Central memory CD8-positive, alpha-beta T cell (primary cell): Measurements from ENCODE around the gene C12orf50.
"Not testable (repeated sequence)": the region's sequence is repeated elsewhere in the genome, so short reads cannot be mapped to it uniquely, and the experiment has no call there.

Experiments used
- ATAC-seq: fragments of 150-1000 bp; cut with Tn5 transposase; replicated peaks from 2 replicates; pipeline ENCODE4 v1.10.0; 2022; ENCODE audit warnings: mild to moderate bottlenecking, moderate FRiP score, moderate number of reproducible peaks; ENCODE audit not compliant: poor library complexity, severe bottlenecking; ENCODE audit errors: extremely low read depth
- DNase-seq, 2 donors: peaks; one replicate each; pipeline ENCODE4 v3.0.0; 2021; ENCODE audit warnings: low spot score in 2 of 2
- H3K27ac Mint-ChIP-seq: one replicate; pipeline ENCODE4 v1.8.0; 2022; ENCODE audit warnings: low read depth, mild to moderate bottlenecking, moderate library complexity, mixed read lengths
- H3K27me3 Mint-ChIP-seq: one replicate; pipeline ENCODE4 v1.8.0; 2022; ENCODE audit warnings: mixed read lengths
- H3K36me3 Mint-ChIP-seq: one replicate; pipeline ENCODE4 v1.8.0; 2022; ENCODE audit warnings: mild to moderate bottlenecking, moderate library complexity, mixed read lengths; ENCODE audit not compliant: insufficient read depth
- H3K4me1 Mint-ChIP-seq: one replicate; pipeline ENCODE4 v1.8.0; 2022; ENCODE audit warnings: mixed read lengths
- H3K4me3 Mint-ChIP-seq: one replicate; pipeline ENCODE4 v1.8.0; 2022; ENCODE audit warnings: mild to moderate bottlenecking, moderate library complexity, mixed read lengths
- H3K9me3 Mint-ChIP-seq: one replicate; pipeline ENCODE4 v1.8.0; 2022; ENCODE audit warnings: mixed read lengths

C12orf50 gene

DNA sequence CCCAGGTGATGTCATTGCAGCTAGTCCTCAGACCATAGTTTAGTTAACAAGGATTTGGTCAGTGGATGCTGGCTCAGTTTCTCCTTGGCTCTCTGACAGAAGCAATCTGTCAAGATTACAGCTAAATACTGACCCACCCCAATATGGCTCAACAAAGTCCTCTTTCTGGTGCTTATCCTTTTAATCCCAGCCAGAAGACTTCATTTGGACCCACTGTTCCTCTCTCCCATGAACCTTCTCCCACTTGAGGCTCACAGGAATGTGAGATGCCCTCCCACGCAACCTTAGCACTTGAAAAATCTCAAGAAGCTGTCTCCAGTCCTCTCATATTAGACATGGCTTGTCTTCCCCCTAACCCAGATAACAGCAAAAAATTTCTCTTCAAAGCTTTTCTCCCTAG, 47.7 kb downstream of the C12orf50 start:
- Mint-ChIP-seq H3K27ac (no peak overlapping the region), H3K9me3 (no peaks in the 10 kb centered on the region), H3K27me3 (peaks cover 28% of the 10 kb centered on the region), H3K4me3 (no peak overlapping the region), H3K4me1 (no peaks in the 10 kb centered on the region), H3K36me3 (peaks cover 3% of the 10 kb centered on the region)
- ATAC-seq (no peak), DNase-seq (no peak)

DNA sequence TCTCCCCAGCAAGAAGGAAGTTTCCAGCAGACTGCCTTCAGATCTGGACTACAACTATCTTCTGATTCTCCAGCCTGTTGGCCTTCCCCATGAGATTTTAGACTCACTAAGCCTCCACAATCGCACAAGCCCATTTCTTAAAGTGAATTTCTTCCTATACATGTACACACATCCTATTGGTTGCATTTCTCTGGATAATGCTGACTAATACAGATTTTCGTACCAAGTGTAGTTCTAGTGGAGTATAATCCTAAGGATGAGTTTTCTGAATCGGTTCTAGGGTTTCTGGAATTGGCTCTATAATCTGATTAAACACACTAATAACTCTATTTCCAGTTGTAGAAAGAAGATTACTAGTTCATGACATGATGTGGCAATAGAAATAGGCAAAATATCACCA, 53.3 kb downstream of the C12orf50 start:
- Mint-ChIP-seq H3K36me3 (no peaks in the 10 kb centered on the region), H3K27ac (no peak overlapping the region), H3K9me3 (peaks cover 6% of the 10 kb centered on the region), H3K4me1 (no peaks in the 10 kb centered on the region), H3K27me3 (peaks cover 26% of the 10 kb centered on the region), H3K4me3 (no peak overlapping the region)
- no peak for DNase-seq
- no peak for ATAC-seq

DNA sequence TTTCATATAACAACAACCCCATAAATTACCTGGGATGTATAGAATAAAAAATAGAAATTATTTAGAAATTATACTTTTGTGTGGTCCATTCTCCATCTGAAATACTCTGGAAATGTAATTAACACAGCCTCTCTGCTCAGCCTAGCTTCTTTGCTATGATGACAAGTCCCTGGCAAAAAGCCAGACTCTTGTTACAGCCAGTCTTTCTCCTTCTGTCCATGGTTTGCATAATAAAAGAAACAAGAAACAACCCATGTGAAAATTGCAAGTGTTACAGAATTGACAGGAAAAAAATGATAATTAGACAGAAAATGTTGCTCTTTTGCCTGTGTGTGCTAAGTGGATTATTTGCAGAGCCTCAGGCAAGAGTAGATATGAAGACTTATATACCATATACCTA, 61.3 kb downstream of the C12orf50 start:
- Mint-ChIP-seq H3K4me3 (no peak overlapping the region), H3K4me1 (no peaks in the 10 kb centered on the region), H3K27ac (no peak overlapping the region), H3K27me3 (no peaks in the 10 kb centered on the region), H3K36me3 (no peaks in the 10 kb centered on the region), H3K9me3 (peaks cover 6% of the 10 kb centered on the region)
- ATAC-seq: no peak
- DNase-seq: no peak

DNA sequence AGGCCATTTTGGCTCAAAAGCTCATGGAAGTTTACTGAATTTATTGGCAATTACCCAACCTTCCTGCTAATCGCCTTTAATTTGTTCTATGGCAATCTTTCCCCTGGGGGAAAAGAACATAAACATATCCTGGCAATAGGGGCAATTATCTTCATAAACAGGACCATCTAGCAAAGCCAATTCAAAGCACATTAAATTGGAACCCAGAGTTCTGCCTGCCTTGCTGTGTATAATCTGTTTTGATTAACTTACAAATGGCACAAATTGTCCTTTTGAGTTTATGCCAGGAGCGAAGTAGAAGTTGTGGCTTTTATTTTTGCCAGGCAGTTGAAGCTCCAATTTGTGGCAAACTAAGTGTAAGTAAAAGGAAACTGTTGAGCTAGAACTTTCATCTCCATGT, 68.6 kb downstream of the C12orf50 start:
- Mint-ChIP-seq H3K4me3 (no peak overlapping the region), H3K27me3 (no peaks in the 10 kb centered on the region), H3K36me3 (no peaks in the 10 kb centered on the region), H3K9me3 (no peaks in the 10 kb centered on the region), H3K27ac (no peak overlapping the region), H3K4me1 (no peaks in the 10 kb centered on the region)
- no peak for ATAC-seq
- no peak for DNase-seq

DNA sequence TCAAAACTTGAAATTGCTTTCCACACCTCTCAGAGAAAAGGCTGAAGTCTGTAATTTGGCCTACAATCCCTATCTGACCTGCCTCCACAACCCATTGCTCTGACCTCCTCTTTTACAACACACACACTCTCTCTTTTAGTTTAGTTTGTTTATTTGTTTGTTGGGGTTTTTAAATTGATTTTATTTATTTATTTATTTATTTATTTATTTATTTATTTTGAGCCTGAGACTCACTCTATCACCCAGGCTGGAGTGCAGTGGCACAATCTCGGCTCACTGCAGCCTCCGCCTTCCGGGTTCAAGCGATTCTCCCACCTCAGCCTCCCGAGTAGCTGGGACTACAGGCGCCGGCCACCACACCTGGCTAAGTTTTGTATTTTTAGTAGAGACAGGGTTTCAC, 75.2 kb downstream of the C12orf50 start:
- H3K4me1 Mint-ChIP-seq, H3K27ac Mint-ChIP-seq, DNase-seq, ATAC-seq, H3K36me3 Mint-ChIP-seq, H3K9me3 Mint-ChIP-seq, H3K4me3 Mint-ChIP-seq, H3K27me3 Mint-ChIP-seq: not testable (repeated sequence)

DNA sequence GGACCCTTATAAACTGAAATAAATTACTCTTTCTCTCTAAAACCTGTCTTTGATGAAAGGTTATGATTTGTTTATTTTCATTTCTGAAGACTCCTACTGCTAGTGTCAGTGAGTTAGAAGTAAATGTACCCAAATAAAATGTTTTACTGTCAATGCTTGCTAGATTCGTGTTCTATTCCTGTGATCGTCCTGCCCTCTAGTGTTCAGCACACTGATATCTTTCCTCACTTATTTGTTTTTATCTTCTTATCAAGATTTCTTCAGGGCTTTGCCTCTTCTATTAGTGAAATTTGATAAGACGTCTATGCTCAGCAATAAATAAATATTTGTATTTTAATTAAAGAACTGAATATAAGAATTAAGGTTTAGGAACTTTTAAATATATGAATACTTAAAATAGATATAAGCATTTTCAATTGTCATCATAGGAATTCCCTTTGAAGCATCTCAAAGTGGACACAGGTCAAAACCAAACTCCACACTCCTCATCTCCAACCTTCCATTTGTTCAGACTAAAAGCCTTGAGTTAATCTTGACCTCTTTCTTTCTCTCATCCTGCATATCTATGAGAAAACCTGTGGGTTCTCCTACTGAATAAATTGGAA, 75.8 kb downstream of the C12orf50 start:
- ATAC-seq (no peak), DNase-seq (no peak)
- Mint-ChIP-seq H3K4me1 (no peaks in the 10 kb centered on the region), H3K27ac (no peak overlapping the region), H3K9me3 (peaks cover 6% of the 10 kb centered on the region), H3K4me3 (no peak overlapping the region), H3K27me3 (no peaks in the 10 kb centered on the region), H3K36me3 (no peaks in the 10 kb centered on the region)

DNA sequence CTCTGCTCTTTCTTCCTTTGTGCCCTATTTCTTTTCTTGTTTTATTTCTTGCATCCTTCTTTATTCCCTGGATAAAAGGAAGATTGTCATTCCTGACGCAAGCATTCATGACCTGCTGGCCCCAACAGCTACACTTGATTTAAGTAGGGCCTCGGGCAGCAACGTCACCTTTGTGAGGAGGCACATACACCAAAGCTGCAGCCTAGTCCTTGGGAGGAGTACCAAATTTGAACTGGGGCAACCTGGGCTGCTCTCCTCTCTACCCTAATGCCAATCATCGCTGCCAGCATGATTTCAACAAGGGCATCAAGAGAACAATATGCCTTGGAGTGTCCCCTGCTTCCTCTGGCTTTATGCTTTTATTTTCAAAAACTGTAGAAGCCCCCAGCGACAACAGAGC, 76.4 kb downstream of the C12orf50 start:
- H3K27ac Mint-ChIP-seq: no peak overlapping the region
- no peaks in the 10 kb centered on the region for H3K27me3 Mint-ChIP-seq
- peaks cover 6% of the 10 kb centered on the region for H3K9me3 Mint-ChIP-seq
- no peak overlapping the region for H3K4me3 Mint-ChIP-seq
- no peaks in the 10 kb centered on the region for H3K4me1 Mint-ChIP-seq
- H3K36me3 Mint-ChIP-seq: no peaks in the 10 kb centered on the region
- DNase-seq (no peak), ATAC-seq (no peak)

DNA sequence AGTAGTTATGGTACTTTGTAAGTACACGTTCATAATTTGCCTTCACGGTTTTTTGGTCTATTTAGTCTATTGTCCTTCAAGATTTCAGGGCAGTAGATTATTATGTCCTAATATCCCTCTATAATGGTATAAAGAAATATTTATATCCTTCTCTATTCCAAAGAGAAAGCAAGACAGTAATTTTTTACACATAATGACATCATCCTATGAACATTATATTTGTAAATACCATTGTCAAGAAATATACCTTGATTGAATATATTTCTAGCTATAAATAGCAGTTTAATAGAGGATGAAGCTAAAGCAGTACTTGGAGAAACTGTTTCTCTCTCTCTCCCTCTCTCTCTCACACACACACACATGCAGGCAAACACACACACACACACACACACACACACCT, 77.0 kb downstream of the C12orf50 start:
- DNase-seq (no peak), ATAC-seq (no peak)
- Mint-ChIP-seq H3K36me3 (no peaks in the 10 kb centered on the region), H3K4me3 (no peak overlapping the region), H3K27me3 (no peaks in the 10 kb centered on the region), H3K9me3 (peaks cover 6% of the 10 kb centered on the region), H3K27ac (no peak overlapping the region), H3K4me1 (no peaks in the 10 kb centered on the region)

DNA sequence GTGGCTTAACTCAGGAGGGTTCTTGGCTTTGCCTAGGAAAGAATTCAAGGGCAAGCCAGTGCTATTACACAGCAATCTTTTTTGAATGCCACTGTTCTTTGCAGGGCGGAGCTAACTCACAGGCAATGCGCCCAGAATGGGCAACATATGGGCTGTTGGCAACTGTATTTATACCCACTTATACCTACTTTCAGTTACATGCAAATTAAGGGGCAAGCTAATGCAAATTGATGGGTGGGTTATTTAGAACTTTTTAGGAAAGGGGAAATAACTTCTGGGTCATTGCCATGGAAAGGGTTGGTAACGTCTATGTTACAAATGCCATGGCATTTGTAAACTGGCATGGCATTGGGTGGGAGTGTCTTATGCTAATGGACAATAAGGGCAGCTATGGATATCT, 85.4 kb downstream of the C12orf50 start:
- H3K27ac Mint-ChIP-seq: no peak overlapping the region
- H3K4me1 Mint-ChIP-seq: no peaks in the 10 kb centered on the region
- H3K4me3 Mint-ChIP-seq: no peak overlapping the region
- H3K36me3 Mint-ChIP-seq: no peaks in the 10 kb centered on the region
- H3K27me3 Mint-ChIP-seq: no peaks in the 10 kb centered on the region
- no peak for ATAC-seq
- no peaks in the 10 kb centered on the region for H3K9me3 Mint-ChIP-seq
- no peak for DNase-seq

DNA sequence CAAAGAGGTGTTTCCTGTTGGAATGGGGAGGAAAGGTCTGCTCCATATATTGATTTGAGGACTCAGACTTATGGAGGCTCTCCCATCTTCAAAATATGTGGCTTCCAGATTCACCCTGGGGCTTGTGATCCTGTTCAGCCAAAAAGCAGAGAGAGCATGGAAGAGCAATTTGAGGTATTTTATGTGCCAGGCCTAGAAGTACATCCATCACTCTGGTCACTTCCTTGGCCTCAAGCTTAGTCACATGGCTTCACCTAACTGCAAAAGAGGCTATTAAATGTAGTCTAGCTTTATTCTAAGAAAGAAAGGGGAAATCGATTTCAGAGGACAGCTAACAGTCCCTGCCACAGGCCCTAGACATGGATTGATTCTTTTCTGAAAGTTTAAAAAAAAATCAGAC, 86.2 kb downstream of the C12orf50 start:
- H3K36me3 Mint-ChIP-seq: no peaks in the 10 kb centered on the region
- H3K27ac Mint-ChIP-seq: no peak overlapping the region
- DNase-seq: no peak
- ATAC-seq: no peak
- no peaks in the 10 kb centered on the region for H3K27me3 Mint-ChIP-seq
- no peak overlapping the region for H3K4me3 Mint-ChIP-seq
- H3K9me3 Mint-ChIP-seq: no peaks in the 10 kb centered on the region
- no peaks in the 10 kb centered on the region for H3K4me1 Mint-ChIP-seq

DNA sequence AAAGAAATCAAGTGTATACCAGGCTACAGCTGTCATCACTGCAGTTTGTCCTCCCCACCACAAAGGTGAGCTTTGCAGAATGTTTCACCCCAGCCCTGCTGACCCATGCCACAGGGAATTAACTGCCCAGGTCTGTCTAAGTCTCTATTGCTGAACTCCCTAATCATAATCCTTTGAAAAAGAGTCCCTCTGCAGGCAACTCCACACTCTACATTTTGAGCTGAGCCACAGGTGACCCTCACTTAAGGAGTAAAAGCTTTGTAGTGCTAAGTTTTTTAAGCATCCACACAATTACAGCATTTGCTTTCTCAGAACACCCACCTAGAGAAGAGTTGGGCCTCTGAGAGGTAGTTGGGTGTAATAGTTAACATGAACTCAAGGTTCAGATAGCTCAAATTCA, 90.0 kb downstream of the C12orf50 start:
- H3K27ac Mint-ChIP-seq: no peak overlapping the region
- H3K36me3 Mint-ChIP-seq: no peaks in the 10 kb centered on the region
- no peak for ATAC-seq
- DNase-seq: no peak
- no peaks in the 10 kb centered on the region for H3K4me1 Mint-ChIP-seq
- peaks cover 8% of the 10 kb centered on the region for H3K9me3 Mint-ChIP-seq
- no peaks in the 10 kb centered on the region for H3K27me3 Mint-ChIP-seq
- no peak overlapping the region for H3K4me3 Mint-ChIP-seq

DNA sequence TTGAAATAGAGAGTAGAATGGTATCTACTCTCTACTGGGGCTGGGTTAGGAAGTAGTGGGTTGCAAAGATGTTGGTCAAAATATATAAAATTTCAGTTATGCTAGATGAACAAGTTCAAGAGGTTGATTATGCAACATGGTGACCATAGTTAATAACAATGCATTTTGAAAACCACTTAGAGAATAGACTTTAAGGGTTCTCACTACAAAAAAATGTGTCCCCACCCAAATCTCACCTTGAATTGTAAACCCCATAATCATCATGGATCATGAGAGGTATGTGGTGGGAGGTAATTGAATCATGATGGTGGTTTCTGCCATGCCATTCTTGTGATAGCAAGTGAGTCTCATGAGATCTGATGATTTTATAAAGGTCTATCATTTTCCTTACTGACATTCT, 94.0 kb downstream of the C12orf50 start:
- Mint-ChIP-seq H3K27me3 (no peaks in the 10 kb centered on the region), H3K4me3 (no peak overlapping the region), H3K27ac (no peak overlapping the region), H3K4me1 (no peaks in the 10 kb centered on the region), H3K9me3 (peaks cover 8% of the 10 kb centered on the region), H3K36me3 (no peaks in the 10 kb centered on the region)
- no peak for DNase-seq
- no peak for ATAC-seq

DNA sequence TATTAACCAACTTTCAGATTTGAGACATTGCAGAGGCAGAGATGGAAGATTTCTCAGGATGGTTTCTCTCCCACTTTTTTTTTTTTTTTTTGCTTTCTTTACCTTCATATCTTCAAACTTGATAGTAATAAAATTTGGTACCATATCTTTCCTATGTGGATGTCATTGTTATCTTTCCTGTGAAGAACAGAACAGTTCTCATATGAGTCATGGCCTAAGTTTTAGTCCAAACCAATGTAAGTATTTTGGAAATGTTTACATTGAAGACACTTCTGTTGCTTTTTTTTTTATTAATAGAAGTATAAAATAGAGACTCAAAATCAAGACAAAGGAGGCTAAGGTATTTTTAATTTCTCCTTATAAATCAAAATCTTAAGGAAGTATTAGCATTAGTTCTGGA, 95.2 kb downstream of the C12orf50 start:
- DNase-seq (no peak), ATAC-seq (no peak)
- no peaks in the 10 kb centered on the region for H3K36me3 Mint-ChIP-seq
- H3K27me3 Mint-ChIP-seq: no peaks in the 10 kb centered on the region
- no peak overlapping the region for H3K4me3 Mint-ChIP-seq
- no peaks in the 10 kb centered on the region for H3K4me1 Mint-ChIP-seq
- peaks cover 8% of the 10 kb centered on the region for H3K9me3 Mint-ChIP-seq
- H3K27ac Mint-ChIP-seq: no peak overlapping the region

DNA sequence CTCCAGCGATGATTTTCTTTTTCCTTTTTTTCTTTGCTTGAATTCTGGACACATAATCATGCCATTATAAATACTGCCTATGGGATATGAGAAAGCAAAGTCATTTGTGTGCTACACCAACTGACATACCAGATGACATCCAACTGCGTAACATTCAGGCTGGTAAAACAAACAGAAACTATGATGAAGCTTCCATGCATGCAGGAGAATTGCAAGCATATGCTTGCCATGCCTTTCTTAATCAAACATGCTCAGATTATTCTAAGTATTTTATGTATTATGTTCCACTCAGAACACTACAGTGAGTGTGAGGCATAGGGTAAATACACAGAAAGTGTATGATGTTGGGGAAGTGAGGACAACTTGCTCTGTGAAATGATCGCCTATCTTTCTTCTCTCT, 97.4 kb downstream of the C12orf50 start:
- H3K4me3 Mint-ChIP-seq: no peak overlapping the region
- no peaks in the 10 kb centered on the region for H3K36me3 Mint-ChIP-seq
- H3K27me3 Mint-ChIP-seq: no peaks in the 10 kb centered on the region
- DNase-seq: no peak
- H3K4me1 Mint-ChIP-seq: no peaks in the 10 kb centered on the region
- no peak overlapping the region for H3K27ac Mint-ChIP-seq
- no peak for ATAC-seq
- H3K9me3 Mint-ChIP-seq: peaks cover 14% of the 10 kb centered on the region
